ENCODE measurements around the gene PPP1R1A. TPM values are rescaled to one million over a fixed set of nuclear protein-coding genes. Genes with fewer than 3 reads are reported as not detected.
A peak's percentile ranks its signal among the peaks of the same experiment; 100 is the strongest.

The PPP1R1A gene
- total RNA-seq, 1 donor from 2014 or later = not detected

GRCh38 chr12:54563787-54564186, 24.7 kb downstream of the PPP1R1A start:
- Histone ChIP-seq H3K36me3 (ENCODE audit: control insufficient read depth, insufficient read depth, low read length) (no peaks in the 10 kb centered on the region), H3K4me3 (ENCODE audit: low read depth, low read length) (no peak overlapping the region), H3K27me3 (ENCODE audit: control insufficient read depth, insufficient read depth, low read length) (peaks cover 3% of the 10 kb centered on the region)
- DNase-seq (ENCODE audit: low read depth) (no peak), FAIRE-seq (no peak)
- no peak for TF ChIP-seq CTCF (IDR thresholded peaks at IDR 0.05; ENCODE audit: insufficient read depth, low read length, severe bottlenecking)

- FAIRE-seq (no peak), DNase-seq (ENCODE audit: low read depth) (no peak)
- Histone ChIP-seq H3K4me3 (ENCODE audit: low read depth, low read length) (no peak overlapping the region), H3K36me3 (ENCODE audit: control insufficient read depth, insufficient read depth, low read length) (no peaks in the 10 kb centered on the region), H3K27me3 (ENCODE audit: control insufficient read depth, insufficient read depth, low read length) (peaks cover 3% of the 10 kb centered on the region)
- TF ChIP-seq CTCF (IDR thresholded peaks at IDR 0.05; ENCODE audit: insufficient read depth, low read length, severe bottlenecking) = no peak
Observed at GRCh38 chr12:54562750-54563356, 25.6 kb downstream of the PPP1R1A start.

DNA sequence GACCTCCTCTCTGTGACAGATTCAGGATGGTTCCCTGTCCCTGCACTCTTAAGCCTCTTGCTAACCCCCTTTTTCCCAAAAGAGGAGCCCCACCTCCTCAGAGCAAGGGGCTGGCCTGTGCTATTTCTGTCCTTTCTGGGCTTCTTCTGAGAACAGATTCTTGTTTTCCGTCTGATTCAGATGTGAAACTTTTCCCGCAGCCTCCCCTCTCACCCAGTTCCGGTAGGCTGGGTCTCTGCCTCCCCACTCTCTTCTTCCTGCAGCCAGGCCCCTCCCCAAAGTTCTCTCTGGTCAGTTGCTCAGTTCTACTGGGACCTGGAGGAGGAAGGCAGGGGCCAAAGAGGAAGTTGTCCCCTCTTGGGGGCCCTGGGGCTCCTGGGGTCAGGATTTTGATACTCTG, 27.3 kb downstream of the PPP1R1A start:
- H3K4me3 ChIP-seq (ENCODE audit: low read depth, low read length) = no peak overlapping the region
- FAIRE-seq (no peak), DNase-seq (ENCODE audit: low read depth) (no peak)
- H3K36me3 ChIP-seq (ENCODE audit: control insufficient read depth, insufficient read depth, low read length) = no peaks in the 10 kb centered on the region
- no peak for TF ChIP-seq CTCF (IDR thresholded peaks at IDR 0.05; ENCODE audit: insufficient read depth, low read length, severe bottlenecking)
- H3K27me3 ChIP-seq (ENCODE audit: control insufficient read depth, insufficient read depth, low read length) = peaks cover 3% of the 10 kb centered on the region

DNA sequence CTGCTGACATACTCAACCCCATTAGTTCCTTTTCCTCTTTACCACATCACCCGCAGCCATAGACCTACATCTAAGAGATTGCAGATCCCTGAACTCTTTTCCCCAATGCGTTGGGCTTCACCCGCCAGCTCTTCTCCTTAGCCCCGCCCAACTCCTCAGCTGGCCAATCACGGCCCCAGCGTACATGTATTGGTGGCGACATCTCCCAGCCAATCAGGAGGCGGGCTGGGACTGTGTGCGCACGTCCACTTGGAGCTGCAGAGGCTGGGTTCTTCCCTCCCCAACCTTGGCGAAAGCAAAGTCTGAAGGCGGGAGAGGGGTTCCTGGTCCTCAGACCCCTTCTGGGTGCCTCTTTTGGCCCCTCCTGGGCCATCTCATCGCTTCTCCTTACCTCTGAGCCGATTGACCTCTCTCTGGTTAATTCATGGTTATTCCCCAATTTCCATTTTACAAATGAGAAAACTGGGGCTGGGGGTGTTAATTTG, 28.0 kb downstream of the PPP1R1A start:
- DNase-seq (ENCODE audit: low read depth) (peak; percentile 68), FAIRE-seq (no peak)
- no peak for TF ChIP-seq CTCF (IDR thresholded peaks at IDR 0.05; ENCODE audit: insufficient read depth, low read length, severe bottlenecking)
- H3K27me3 ChIP-seq (ENCODE audit: control insufficient read depth, insufficient read depth, low read length) = no peaks in the 10 kb centered on the region
- H3K36me3 ChIP-seq (ENCODE audit: control insufficient read depth, insufficient read depth, low read length) = no peaks in the 10 kb centered on the region
- H3K4me3 ChIP-seq (ENCODE audit: low read depth, low read length) = peak overlapping the region; percentile 4

DNA sequence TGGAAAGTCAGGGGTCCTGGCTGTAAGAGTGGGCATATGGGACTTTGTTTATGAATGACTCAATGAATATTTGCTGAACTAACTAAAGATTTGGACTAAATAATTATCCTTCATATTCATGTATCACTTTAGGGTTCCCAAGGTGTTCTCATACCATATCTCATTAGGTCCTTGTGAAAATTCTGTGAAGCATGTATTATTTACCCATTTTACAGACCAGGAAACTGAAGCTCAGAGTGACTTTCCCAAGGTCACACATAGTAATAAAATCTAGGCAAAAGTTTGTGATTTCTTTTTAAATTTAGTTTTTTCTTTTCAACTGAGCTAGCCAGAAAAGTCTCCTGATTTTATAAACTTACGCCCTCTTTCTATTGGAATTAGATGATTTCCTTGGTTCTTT, 29.7 kb downstream of the PPP1R1A start:
- DNase-seq (ENCODE audit: low read depth) = no peak
- no peaks in the 10 kb centered on the region for H3K27me3 ChIP-seq (ENCODE audit: control insufficient read depth, insufficient read depth, low read length)
- TF ChIP-seq CTCF (IDR thresholded peaks at IDR 0.05; ENCODE audit: insufficient read depth, low read length, severe bottlenecking) = no peak
- H3K4me3 ChIP-seq (ENCODE audit: low read depth, low read length) = no peak overlapping the region
- FAIRE-seq = no peak
- no peaks in the 10 kb centered on the region for H3K36me3 ChIP-seq (ENCODE audit: control insufficient read depth, insufficient read depth, low read length)

GRCh38 chr12:54558311-54558710, 30.1 kb downstream of the PPP1R1A start:
- H3K27me3 ChIP-seq (ENCODE audit: control insufficient read depth, insufficient read depth, low read length) = no peaks in the 10 kb centered on the region
- FAIRE-seq = no peak
- TF ChIP-seq CTCF (IDR thresholded peaks at IDR 0.05; ENCODE audit: insufficient read depth, low read length, severe bottlenecking) = no peak

More at GRCh38 chr12:54558311-54558710, 30.1 kb downstream of the PPP1R1A start:
- no peak for DNase-seq (ENCODE audit: low read depth)
- H3K4me3 ChIP-seq (ENCODE audit: low read depth, low read length) = no peak overlapping the region
- no peaks in the 10 kb centered on the region for H3K36me3 ChIP-seq (ENCODE audit: control insufficient read depth, insufficient read depth, low read length)

Data from bronchial epithelial cell (primary cell).